GM18858 (cell line): ENCODE measurements around the gene RNFT2.

Experiments
- ATAC-seq: cut with Tn5 transposase; IDR thresholded peaks from one replicate; pipeline ENCODE4 v1.9.1; 2021; ENCODE audit not compliant: unreplicated experiment

The RNFT2 gene

GRCh38 chr12:116737774-116738657 lies at the start of gene RNFT2, which contains the start of gene SPRING1:
Gene RNFT2, plus strand, starts transcription at chr12:116738315. Its CDS starts 2,183 bp downstream, at chr12:116740498.
Gene SPRING1, minus strand, starts transcription at chr12:116738069. Its CDS starts 169 bp downstream, at chr12:116737900.
- ATAC-seq = peak; percentile 95

GRCh38 chr12:116689521-116689920 lies 48.6 kb upstream of the RNFT2 start:
- no peak for ATAC-seq

DNA sequence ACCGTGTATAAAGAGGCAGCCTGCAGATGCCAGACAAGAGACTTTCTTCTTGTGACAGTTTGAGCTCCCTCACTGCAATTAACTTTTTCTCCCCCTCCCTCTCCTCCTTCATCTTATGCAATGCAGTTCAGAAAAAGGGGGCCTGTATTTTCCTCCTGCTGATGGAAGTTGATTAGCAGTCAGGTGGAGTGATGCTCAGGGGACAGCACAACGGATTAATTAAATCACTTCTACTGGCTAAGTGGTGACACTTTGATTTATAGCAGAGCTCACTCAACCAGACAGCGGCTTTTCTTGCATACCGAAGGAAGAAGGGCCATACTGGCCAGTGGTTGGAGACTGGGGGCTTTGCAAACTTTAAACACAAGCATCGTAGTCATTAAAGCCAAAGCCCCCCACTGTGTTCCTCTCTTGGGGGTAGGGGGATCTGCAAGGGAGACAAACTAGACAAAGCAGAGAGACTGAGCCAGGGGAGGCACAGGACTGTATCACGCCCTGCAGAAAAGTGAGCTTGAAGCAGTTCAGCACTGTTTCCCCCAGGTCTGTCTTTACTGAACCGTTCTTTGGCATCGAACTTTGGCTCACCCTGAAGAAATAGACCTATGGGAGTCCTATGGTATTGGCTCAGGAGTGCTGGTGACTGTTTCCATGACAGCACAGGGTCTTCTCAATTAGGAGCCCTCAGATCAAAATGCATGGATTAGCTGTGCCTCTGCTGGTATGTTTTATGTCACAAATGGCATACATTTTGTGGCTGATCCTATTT lies 48.0 kb upstream of the RNFT2 start:
- ATAC-seq = no peak

GRCh38 chr12:116691205-116691604 lies 46.9 kb upstream of the RNFT2 start:
- no peak for ATAC-seq

GRCh38 chr12:116691636-116692035 lies 46.5 kb upstream of the RNFT2 start:
- no peak for ATAC-seq

DNA sequence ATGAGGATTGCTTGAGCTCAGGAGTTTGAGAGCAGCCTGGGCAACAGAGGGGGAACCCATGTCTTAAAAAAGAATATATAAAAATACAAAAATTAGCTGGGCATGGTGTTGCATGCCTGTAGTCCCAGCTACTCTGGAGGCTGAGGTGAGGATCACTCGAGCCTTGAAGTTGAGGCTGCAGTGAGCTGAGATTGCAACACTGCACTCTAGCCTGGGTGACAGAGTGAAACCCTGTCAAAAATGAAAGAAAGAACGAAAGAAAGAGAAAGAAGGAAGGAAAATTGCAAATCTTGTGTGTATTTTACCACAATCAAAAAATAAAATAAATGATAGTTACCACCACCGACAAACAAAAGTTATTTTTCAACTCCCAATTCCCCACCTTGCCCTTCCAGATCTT lies 45.5 kb upstream of the RNFT2 start:
- ATAC-seq = no peak

DNA sequence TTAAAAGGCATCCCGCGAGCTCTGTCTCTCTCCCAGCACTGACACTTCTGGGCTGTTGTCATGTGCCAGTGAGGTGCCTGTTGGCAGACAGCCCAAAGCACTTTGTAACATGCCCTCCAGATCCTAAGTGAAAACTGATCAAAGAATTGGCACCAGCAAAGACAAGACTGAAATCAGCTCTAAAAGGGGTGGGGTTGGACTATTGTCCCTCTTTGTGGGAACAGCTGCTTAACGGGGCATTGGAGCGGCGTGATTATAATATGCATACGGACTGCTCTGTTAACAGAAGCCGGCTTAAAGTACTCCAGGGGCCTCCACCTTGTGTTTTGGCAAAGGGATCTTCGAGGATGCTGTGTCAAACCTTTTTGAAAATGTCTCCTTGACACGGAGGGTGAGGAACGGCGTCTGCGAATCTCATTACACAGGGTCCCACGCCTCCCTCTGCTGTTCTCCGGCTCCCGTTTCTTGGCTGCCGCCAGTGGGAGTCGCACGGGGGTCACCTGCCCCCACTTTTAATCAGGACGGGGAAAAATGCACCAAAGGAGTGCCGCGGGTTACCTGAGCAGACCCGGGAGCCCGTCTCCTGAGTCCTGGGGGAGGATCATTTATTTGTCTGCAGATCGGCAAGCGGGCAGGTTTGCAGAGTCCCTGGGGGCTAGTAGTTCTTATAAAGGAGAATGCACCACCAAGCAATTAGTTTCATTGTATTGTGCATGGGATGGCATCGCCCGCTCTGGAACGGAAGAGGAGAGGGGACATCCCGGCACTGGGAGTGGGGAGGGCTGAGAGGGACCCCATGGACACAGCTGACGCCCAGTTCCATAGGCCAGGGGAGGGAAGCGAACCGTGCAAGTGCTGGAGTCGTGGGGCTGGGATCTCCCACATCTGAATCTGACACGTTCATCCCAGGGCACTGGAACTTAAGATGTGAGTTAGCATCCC lies 44.6 kb upstream of the RNFT2 start:
- ATAC-seq = no peak

DNA sequence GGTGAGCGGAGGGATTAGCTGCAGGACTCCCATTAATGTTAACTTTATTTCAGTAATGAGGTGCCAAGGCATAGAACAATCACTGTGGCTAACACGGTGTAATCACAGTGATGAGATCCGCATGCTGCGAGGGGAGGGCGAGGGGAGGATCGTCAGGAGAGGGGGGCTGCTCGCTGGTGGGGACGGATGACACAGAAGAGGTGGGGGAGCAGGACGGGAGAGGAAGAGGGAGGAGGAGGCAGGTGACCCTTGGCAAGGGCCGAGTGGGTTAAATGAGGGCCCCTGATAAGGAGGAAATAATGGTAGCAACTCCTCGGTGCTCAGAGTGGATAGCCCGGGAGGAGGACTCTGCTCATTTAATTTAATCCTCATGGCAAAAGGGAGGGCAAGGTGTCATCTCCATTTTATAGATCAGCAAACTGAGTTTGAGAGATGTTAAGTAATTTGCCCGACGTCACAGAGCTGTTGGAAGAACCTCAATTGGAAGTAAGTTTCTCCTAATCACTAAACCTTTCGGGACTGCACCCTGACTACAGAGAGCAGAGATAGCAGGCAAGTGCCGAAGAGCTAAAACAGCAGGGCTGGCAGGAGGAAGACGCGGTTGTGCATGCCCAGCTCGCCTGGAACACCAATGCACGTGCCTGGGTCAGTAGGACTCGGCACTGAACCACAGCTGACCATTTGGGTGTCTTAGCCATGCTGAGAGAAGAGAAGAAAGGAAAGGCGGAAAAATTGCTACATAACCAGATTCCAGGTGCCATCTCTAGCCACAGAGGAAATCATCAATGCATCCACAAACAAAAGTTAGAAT lies 43.3 kb upstream of the RNFT2 start:
- ATAC-seq = no peak

DNA sequence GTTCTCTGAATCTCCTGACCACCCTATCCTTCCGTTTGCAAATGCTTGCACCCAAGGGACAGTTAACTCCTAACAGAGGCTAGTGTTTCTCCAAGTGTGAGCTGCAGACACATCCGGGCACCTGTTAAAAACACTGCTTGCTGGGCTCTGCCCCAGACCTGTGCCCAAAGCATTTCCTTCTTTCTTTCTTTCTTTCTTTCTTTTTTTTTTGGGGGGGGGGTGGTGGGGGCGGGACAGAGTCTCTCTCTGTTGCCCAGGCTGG lies 42.7 kb upstream of the RNFT2 start:
- no peak for ATAC-seq

- no peak for ATAC-seq
These were observed 40.8 kb upstream of the RNFT2 start for GRCh38 chr12:116697305-116697704.

GRCh38 chr12:116697716-116698115 lies 40.4 kb upstream of the RNFT2 start:
- ATAC-seq = no peak

GRCh38 chr12:116698116-116698515 lies 40.0 kb upstream of the RNFT2 start:
- ATAC-seq = no peak

DNA sequence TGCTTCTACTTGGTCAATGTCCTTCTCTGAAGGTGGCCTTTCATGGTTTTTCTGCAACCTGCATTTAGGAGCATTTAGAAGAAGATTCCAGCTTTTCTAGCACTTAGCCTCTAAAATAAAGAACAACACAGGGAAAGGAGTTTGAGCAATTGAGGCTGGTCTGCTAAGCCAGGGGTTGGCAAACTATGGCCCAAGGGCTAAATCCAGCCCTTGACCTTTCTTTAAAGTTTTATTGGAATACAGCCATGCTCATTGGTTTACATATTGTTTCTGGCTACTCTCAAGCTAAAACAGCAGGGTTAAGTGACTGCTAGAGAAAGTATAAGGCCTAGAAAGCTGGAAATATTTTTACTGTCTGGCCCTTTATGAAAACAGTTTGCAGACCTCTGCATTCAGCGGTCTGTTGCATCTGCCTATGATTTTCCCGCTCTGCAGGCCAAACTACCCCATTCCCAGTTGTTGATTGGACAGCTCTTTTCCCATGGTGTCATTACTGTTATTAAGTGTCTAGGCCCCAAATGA lies 39.5 kb upstream of the RNFT2 start:
- ATAC-seq = no peak

GRCh38 chr12:116700066-116700465 lies 38.0 kb upstream of the RNFT2 start:
- ATAC-seq = no peak

- no peak for ATAC-seq
These were observed 36.7 kb upstream of the RNFT2 start for GRCh38 chr12:116701432-116701831.

DNA sequence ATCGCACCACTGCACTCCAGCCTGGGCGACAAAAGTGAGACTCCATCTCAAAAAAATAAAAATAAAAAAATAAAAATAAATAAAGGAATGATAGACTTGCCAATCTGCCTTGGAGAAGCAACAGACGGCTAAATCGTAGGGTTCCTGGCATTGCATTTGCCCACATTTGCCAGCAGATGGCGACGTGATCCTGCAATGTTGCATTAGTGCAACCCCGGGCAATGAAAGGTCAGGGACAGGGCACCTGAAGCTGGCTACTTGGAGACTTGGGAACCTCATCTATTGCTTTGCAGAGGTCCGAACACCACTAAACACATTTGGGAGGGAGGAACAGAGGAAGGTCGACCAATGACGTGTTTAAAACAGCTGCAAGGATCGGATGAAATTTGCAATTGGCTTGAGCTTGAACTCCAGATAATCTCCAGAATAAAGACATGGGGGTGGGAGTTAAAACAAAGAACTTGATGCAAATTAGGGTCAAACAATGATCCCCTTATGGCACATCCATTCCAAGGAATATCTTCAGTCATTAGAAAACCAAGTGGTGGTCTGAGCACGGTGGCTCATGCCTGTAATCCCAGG lies 34.8 kb upstream of the RNFT2 start:
- ATAC-seq = no peak

DNA sequence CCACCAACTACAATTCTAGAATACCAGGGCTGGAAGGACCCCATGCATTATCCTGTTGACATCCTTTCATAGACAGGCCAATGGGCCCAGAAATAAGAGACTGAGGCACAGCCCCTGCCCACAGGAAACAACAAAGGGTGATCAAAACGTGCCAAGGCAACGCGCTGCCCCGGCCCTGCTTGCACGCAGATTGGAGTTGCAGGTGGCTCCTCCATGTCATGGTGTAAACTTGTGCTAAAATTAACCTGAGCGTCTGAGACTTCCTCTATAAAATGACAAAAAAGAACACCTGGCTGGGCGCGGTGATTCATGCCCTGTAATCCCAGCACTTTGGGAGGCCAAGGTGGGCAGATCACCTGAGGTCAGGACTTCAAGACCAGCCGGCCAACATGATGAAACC lies 30.4 kb upstream of the RNFT2 start:
- ATAC-seq = no peak

DNA sequence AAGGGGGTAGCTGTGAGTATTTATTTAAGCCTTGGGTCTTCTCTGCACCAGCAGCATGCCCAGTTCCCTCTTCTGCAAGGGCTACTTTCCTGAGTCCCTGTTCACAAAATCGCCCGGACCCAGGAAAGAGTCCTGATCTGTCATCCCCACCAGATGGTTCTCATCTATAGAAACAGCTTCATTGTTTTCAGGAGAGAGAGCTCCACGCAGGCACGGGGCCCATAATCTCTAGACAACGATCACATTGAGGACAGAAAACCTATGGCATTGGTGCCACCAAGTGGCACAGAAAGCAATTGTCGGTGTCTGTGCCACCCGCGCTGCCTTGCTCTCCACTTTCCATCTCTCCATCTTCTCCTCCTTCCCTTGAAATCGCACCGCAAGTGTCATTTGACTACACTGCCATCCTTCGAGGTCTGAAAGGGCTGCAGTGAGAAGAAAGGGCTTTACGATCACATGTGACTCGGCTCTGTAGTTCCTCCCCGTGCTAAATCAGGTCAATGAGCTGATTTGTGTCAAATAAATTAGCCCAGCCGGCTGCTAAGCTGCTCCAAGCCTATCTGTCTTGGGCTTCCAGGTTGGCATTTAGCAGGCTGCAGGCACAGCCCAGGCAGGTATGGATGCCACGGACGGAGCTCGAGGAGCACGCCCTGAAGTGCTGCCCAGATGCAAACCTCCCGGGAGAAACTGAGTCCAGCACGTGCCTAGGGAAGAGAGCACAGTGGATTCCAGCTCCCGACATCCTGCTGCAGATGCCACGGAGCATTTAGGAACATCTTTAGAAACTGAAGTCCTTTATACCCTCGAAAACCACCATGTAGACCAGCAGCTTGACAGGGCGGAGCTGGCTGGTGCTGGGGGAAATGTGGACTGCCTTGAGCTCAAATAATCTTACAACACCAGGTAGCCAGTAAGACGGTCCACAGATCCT lies 29.0 kb upstream of the RNFT2 start:
- no peak for ATAC-seq

DNA sequence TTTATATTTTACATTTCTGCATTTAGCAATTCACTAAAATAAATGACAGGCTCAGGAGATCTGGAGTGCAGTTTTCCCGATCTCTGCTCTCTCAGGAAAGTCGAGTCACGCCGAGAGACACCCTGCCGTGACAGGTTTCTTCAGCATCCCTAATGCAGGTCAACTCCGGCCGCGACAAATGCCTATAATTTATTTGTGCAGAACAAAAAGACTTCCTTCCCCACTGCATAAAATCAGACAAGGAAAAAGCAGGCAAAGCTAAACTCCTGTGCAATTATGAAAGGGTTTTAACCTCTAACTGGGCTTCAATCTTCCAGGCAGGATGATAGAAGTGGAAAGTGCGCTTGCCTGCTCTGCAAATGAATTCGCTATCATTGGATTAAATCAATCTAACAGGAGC lies 28.3 kb upstream of the RNFT2 start:
- ATAC-seq = no peak
